UCSD-AML1 (cell line): ENCODE data around the gene AURKA.
"Not testable (repeated sequence)": the region's sequence is repeated elsewhere in the genome, so short reads cannot be mapped to it uniquely, and the experiment has no call there.

ENCODE experiments used
- DNase-seq: peaks from one replicate; lab custom pipeline; 2025; ENCODE audit not compliant: unreplicated experiment; lab: John Stamatoyannopoulos, UW

Gene AURKA

DNA sequence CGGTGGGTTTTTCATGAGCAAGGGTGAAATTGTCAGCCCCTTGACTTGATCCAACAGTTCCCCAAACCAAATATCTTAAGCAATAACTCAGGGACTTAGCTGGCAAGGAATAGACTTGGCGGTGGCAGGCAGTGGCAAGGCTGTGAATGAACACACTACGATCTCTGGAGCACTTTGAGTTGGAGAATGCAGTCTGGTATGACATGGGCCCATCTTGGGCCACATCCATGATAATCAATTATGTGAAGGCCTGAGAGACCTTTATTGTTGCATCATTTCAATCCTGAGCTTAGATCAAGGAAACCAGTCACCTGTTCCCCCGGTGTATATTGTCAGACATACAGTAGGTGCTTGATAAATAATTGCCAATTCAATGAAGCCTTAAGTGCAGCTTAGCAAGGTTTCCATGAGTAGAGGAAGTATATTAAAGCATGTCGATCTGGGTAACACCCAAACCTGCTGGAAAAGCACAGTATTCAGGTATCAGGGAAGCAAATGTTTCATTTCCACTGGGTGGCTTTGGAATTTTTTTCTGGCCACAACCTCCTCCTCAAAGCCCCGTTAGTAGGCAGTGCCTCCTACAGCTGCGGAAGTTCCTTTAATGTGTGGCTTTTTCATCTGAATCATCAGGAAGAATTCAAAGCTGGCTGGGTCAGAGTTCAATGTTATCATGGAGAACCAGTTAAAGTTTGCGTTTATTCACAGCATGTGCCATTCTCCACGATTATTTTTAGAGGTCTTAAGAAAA is 30.2 kb upstream of the AURKA start:
- DNase-seq: no peak

DNA sequence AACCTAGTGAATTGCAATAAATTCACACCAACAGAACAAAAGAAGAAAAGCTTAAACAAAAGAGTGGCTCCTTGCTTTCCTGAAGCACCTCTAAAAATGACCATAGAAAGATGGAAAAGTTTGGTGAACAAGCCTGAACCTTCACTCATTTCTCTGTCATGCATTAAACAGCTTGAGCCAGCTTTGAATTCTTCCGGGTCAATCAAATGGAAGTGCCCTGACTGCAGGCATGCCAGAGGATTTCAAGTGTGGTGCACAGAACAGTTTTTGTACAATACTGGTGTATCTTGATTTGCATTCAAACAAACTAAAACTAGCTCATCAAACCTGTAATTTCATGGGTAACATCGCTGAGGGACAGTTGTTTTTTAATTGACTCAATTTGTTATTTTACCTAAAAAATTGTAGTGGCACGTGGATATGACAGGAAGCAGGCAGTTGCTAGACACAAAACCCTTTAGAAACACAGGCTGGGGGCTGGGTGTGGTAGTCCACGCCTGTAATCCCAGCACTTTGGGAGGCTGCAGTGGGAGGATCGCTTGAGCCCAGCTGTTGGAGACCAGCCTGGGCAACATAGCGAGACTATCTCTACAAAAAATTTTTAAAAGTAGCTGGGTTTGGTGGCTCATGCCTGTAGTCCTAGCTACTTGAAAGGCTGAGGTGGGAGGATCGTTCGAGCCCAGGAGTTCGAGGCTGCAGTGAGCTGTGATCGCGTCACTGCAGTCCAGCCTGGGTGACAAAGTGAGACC is 29.1 kb upstream of the AURKA start:
- DNase-seq: no peak

DNA sequence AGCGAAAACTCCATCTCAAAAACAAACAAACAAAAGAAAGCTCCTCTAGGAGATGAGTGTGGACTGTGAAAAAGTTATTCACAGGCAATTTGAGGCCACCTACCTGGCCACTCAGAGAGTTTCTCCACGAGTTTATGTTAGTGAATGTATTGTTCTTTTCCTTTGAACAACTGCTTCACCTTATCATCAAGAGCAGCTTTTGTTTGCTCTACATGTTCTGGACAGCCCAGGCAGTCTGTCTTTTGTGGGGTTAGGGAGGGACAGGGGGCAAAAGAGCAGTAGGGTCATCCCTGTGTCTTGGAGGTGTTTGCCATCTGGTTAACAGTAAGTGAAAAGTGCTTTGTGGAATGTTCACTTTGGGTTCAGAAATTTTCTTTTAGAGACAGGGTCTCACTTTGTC is 28.0 kb upstream of the AURKA start:
- no peak for DNase-seq

DNA sequence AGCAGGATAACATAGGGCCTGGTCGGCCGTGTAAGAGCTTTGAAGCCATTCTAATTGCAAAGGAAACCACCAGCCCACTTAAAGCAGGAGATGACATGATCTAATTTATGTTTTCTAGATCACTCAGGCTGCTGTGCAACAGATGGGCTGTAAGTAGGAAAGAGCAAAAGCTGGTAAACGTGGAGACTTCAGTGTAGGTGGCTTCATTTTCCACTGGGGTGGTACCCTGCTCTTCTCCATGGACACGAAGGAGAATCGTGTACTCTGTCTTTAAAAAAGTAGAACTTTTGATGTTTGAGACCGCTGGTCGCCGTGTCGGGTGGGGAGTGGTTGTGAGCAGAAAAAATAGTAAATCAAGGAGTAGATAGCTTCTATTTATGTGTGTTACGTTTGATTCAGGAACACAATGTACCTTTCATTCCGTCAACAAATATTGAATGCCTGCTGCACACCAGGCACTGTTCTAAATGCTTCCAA is 26.4 kb upstream of the AURKA start:
- DNase-seq: no peak

DNA sequence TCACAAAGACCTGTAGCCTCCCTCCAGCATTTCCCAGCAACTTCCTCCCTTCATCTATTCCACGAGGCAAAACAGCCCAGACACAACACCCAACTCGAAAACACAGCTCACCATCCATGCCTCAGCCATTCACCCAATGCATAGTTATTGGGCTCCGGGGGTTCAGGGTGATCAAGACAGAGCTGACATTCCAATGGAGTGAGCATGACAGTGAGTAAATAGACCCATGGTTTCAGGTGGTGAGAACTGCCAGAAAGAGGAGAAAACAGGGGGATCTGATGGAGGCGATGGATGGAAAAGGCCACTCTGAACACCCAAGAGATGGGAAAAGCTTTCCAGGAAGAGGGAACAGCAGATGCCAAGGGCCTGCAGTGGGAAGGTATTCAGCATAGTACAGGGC is 25.9 kb upstream of the AURKA start:
- DNase-seq: no peak

- no peak for DNase-seq
These were observed 25.4 kb upstream of the AURKA start for GRCh38 chr20:56417402-56417801.

DNA sequence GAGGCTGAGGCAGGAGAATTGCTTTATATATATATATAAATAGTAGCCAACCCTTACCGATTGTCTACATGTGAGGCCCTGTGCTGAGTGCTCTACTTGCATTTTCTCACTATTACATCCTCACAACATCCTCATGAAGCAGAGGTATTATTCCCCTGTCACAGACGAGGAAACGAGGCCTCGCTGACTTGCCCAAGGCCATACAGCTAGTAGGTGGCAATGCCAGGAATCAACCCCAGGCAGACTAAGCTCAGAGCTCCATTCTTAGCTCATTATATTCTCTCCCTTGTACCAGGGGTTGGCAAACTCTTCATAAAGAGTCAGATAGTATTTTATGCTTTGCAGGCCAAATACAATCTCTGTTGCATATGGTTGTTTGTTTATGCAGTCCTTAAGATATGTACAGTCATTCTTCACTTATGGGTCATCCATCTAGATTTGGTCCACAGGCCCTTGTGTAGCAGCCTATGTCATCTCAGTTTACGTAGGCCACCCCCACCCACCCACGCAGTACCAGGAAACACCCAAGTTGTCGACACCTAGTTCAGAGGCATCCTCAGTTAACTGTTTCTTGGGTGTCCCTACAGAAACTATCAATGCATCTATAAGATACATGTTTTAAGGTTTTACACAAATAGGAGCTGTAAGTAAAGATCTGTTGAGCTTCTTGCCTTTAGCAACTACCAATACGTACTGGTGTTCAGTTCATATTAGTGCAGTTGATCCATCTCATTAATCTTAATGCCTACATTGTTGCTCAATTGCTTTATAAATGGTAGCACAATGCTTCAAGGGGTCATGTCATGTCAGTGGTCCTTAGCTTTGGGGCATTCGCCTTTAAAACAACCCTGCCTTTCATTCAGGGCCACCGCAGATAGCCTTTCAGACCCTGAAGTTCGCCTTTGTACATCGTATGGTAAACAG is 23.1 kb upstream of the AURKA start:
- DNase-seq: no peak

- no peak for DNase-seq
These were observed 20.9 kb upstream of the AURKA start for GRCh38 chr20:56412949-56413348.

GRCh38 chr20:56412473-56412790 is 20.4 kb upstream of the AURKA start:
- no peak for DNase-seq

- peak; percentile 73 for DNase-seq
These were observed 19.9 kb upstream of the AURKA start, which contains the start of gene CASS4 for GRCh38 chr20:56411759-56412472. TSS of gene CASS4 (plus strand) at chr20:56412260. CDS start at chr20:56412459, 199 bp downstream.

DNA sequence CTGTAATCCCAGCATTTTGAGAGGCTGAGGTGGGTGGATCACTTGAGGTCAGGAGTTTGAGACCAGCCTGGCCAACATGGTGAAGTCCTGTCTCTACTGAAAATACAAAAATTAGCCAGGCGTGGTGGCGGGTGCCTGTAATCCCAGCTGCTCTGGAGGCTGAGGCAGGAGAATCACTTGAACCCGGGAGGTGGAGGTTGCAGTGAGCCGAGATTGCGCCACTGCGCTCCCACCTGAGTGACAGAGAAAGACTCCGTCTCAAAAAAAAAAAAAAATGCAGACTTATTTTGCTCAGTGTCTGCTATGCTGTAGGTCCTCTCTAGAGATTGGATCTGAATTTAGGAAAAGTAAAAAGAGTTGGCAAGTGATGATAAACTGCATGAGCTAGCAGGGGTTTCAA is 19.3 kb upstream of the AURKA start:
- not testable (repeated sequence) for DNase-seq

DNA sequence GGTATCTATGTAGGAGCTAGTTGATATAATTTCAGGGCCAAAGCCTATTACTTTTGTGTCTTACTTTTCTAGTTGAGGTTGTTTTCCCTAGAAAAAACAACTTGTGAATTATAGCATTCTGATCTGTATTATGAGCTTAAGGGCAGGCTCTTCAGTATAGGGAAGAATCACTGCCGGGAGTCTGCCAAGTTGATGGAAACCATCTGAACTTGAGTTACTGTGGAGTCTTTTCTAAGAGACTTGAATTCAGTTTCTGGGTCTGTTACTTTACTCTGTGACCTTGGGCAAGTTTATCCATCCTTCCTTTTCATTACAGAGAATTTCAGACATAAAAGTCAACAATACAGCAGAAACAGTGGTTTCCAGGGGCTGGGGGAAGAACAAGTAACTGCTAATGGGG is 17.9 kb upstream of the AURKA start:
- DNase-seq: no peak

- DNase-seq: no peak
These were observed 17.5 kb upstream of the AURKA start for GRCh38 chr20:56409521-56409920.

GRCh38 chr20:56406910-56407309 is 14.9 kb upstream of the AURKA start:
- no peak for DNase-seq

DNA sequence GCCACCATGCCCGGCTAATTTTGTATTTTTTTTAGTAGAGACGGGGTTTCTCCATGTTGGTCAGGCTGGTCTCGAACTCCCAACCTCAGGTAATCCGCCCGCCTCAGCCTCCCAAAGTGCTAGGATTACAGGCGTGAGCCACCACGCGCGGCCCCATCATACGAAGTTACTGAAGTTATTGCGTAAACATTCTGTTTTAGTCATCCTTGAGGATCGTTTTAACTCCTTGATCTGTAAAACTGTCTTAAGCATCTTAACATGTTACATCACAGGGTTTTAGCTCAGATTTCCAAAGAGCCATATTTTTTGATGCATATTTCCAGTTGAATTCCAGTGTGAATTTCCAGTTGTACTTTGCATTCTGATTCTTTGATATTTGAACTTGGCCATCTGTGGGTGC is 13.3 kb upstream of the AURKA start:
- DNase-seq: not testable (repeated sequence)

- DNase-seq: no peak
These were observed 11.4 kb upstream of the AURKA start for GRCh38 chr20:56403465-56403864.

DNA sequence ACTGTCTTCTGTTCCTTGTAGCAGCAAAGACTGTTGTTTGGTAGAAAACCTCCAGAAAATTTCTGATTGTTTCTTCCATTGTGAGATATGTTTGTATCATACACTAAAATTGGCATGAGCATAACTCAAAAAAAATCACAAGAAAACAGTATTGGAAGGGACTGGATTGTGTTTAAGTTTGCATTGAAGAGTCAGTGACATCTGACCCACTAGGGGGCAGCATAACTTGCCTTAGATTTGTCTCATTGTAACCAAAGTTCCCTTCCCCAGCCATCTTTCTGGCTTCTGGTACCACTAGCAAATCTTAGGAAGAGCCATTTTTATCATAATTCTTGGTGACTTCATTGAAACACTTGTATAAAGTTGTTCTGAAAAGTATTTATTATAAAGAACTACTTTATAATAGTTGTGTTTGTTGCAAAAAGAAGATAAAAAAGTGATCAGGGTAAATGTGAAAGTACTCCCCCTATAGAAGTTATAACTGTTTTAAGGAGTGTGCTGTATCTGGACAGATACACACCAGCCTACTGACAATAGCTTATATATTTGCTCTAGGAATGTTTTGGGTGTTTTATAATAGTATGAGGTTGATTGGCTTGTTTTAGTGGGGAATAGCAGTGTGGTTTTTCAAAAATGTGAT is 8.1 kb upstream of the AURKA start:
- no peak for DNase-seq

GRCh38 chr20:56395166-56395565 is 3.2 kb upstream of the AURKA start:
- DNase-seq: no peak

DNA sequence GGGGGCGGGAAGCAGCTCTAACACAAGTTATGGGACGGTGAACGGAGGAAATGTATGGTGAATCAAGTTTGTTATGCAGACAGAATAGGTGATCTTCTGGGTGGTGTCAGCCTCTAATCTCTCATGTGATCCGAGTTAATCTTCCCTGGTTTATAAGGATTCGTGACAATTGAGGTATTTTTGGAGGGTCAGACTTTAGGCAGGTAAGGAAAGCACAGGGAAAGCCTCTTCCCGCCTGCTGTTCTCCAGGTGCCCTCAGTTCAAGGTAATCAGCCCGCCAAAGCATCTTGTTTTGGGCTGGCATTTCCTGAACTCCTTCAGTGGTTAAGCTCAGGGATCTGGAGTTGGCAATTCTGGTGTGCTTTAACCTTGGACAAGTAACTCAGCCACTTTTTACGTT is 1.6 kb upstream of the AURKA start:
- DNase-seq: no peak

DNA sequence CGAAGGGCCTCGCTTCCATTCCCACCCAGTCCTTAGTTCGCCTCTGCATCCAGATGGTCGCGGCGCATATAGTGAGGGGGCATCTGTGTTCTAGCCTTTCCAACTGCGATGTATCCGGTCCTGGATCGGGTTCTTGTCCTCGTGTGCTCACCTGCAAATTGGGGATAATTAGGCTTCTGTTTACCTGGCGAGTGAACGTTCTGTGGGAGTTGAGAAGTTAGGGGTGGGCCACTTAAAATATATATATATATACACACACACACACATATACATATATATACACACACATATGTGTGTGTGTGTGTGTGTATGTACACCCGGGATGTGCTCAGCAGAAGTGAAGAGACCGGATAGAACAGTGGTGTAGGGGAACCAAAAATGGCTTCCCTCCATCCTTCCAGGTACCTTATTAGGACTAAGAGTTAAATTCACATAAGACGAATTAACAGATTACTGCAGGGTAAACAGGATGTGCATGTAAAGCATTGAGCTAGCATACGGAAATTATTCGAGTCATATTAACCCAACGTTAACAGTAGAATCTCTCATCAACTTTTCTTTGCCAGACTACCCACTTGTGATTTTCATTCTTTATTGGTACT is 967 bp upstream of the AURKA start:
- DNase-seq: no peak
